ENCODE results near the gene YWHAG. TPM values are rescaled to one million over a fixed set of nuclear protein-coding genes. Genes with fewer than 3 reads are reported as not detected.

YWHAG gene
- total RNA-seq, 1 donor = 121 TPM

- H2AFZ ChIP-seq (ENCODE audit: low read length) = peak overlapping the region; percentile 84
- peak; percentile 91 for DNase-seq (ENCODE audit: insufficient read length, low spot score, missing footprints)
- H4K20me1 ChIP-seq (ENCODE audit: insufficient read depth, low read length) = no peaks in the 10 kb centered on the region
- H3K36me3 ChIP-seq (ENCODE audit: insufficient read depth, low read length) = no peaks in the 10 kb centered on the region
- H3K4me3 ChIP-seq (ENCODE audit: insufficient read depth, low read length) = no peak overlapping the region
- H3K79me2 ChIP-seq (ENCODE audit: insufficient read depth, low read length) = no peaks in the 10 kb centered on the region
- H3K4me2 ChIP-seq (ENCODE audit: insufficient read depth, low read length) = no peak overlapping the region
- TF ChIP-seq, protein P1, sequence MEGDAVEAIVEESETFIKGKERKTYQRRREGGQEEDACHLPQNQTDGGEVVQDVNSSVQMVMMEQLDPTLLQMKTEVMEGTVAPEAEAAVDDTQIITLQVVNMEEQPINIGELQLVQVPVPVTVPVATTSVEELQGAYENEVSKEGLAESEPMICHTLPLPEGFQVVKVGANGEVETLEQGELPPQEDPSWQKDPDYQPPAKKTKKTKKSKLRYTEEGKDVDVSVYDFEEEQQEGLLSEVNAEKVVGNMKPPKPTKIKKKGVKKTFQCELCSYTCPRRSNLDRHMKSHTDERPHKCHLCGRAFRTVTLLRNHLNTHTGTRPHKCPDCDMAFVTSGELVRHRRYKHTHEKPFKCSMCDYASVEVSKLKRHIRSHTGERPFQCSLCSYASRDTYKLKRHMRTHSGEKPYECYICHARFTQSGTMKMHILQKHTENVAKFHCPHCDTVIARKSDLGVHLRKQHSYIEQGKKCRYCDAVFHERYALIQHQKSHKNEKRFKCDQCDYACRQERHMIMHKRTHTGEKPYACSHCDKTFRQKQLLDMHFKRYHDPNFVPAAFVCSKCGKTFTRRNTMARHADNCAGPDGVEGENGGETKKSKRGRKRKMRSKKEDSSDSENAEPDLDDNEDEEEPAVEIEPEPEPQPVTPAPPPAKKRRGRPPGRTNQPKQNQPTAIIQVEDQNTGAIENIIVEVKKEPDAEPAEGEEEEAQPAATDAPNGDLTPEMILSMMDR (IDR thresholded peaks at IDR 0.05; ENCODE audit: extremely low read depth, low read depth, low read length) = no peak
- H3K27me3 ChIP-seq (ENCODE audit: insufficient read depth, low read length) = no peaks in the 10 kb centered on the region
- H3K9me3 ChIP-seq (ENCODE audit: low read depth, low read length) = no peaks in the 10 kb centered on the region
- peak overlapping the region; percentile 51 for H3K27ac ChIP-seq (ENCODE audit: low read depth, low read length)
- H3K4me1 ChIP-seq (ENCODE audit: insufficient read depth, low read length) = peaks cover 10% of the 10 kb centered on the region
These were observed 28.0 kb upstream of the YWHAG start for GRCh38 chr7:76386691-76387260.

DNA sequence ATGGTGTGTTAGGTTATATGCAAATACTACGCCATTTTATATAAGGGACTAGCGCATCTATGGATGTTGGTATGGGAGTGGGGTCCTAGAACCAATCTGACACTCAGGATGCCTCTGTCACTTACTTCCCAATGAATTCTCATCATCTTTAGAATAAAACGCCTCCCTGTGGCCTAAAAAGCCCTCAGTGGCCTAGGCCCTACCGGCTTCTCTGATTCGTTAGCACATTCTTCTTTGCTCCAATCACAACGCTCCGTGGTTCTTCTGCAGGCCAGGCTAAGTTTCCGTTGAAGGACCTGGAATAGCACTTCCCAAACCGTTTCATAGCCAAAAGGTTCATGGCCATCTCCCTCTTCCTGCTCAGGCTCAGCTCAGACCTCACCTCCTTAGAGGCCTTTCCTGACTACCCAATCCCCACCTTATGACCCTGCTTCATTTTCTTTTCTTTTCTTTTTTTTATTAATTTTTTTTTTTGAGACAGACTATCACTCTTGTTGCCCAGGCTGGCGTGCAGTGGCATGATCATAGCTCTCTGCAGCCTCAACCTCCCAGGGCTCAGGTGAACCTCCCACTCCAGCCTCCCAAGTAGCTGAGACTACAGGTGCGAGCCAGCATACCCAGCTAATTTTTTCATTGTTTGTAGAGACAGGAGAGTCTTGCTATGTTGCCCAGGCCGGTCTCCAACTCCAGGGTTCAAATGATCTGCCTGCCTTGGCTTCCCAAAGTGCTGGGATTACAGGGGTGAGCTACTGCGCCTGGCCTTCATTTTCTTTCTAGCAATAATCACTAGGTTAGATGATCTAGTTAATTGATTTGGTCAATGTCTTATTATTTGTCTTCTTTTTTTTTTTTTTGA is 24.5 kb upstream of the YWHAG start:
- TF ChIP-seq, protein P1 (IDR thresholded peaks at IDR 0.05; ENCODE audit: extremely low read depth, low read depth, low read length) = no peak
- DNase-seq (ENCODE audit: insufficient read length, low spot score, missing footprints) = peak; percentile 83
- H3K27me3 ChIP-seq (ENCODE audit: insufficient read depth, low read length) = no peaks in the 10 kb centered on the region
- H3K36me3 ChIP-seq (ENCODE audit: insufficient read depth, low read length) = no peaks in the 10 kb centered on the region
- no peaks in the 10 kb centered on the region for H3K9me3 ChIP-seq (ENCODE audit: low read depth, low read length)
- peaks cover 23% of the 10 kb centered on the region for H3K4me1 ChIP-seq (ENCODE audit: insufficient read depth, low read length)
- H4K20me1 ChIP-seq (ENCODE audit: insufficient read depth, low read length) = no peaks in the 10 kb centered on the region
- no peak overlapping the region for H3K4me3 ChIP-seq (ENCODE audit: insufficient read depth, low read length)
- no peak overlapping the region for H3K4me2 ChIP-seq (ENCODE audit: insufficient read depth, low read length)
- no peaks in the 10 kb centered on the region for H3K79me2 ChIP-seq (ENCODE audit: insufficient read depth, low read length)
- no peak overlapping the region for H3K27ac ChIP-seq (ENCODE audit: low read depth, low read length)
- no peak overlapping the region for H2AFZ ChIP-seq (ENCODE audit: low read length)

- DNase-seq (ENCODE audit: insufficient read length, low spot score, missing footprints) = no peak
- Histone ChIP-seq H3K4me2 (ENCODE audit: insufficient read depth, low read length) (no peak overlapping the region), H3K9me3 (ENCODE audit: low read depth, low read length) (no peaks in the 10 kb centered on the region), H3K27ac (ENCODE audit: low read depth, low read length) (no peak overlapping the region), H3K36me3 (ENCODE audit: insufficient read depth, low read length) (no peaks in the 10 kb centered on the region), H2AFZ (ENCODE audit: low read length) (no peak overlapping the region), H3K4me1 (ENCODE audit: insufficient read depth, low read length) (peaks cover 30% of the 10 kb centered on the region), H3K27me3 (ENCODE audit: insufficient read depth, low read length) (no peaks in the 10 kb centered on the region), H3K79me2 (ENCODE audit: insufficient read depth, low read length) (no peaks in the 10 kb centered on the region), H4K20me1 (ENCODE audit: insufficient read depth, low read length) (no peaks in the 10 kb centered on the region), H3K4me3 (ENCODE audit: insufficient read depth, low read length) (no peak overlapping the region)
- TF ChIP-seq, protein P1 (IDR thresholded peaks at IDR 0.05; ENCODE audit: extremely low read depth, low read depth, low read length) = peak; percentile 6
These were observed 23.0 kb upstream of the YWHAG start for GRCh38 chr7:76381814-76382213.

- DNase-seq (ENCODE audit: insufficient read length, low spot score, missing footprints) = no peak
- TF ChIP-seq, protein P1 (IDR thresholded peaks at IDR 0.05; ENCODE audit: extremely low read depth, low read depth, low read length) = no peak
- no peaks in the 10 kb centered on the region for H3K9me3 ChIP-seq (ENCODE audit: low read depth, low read length)
- H3K4me1 ChIP-seq (ENCODE audit: insufficient read depth, low read length) = peaks cover 27% of the 10 kb centered on the region
- no peaks in the 10 kb centered on the region for H3K79me2 ChIP-seq (ENCODE audit: insufficient read depth, low read length)
- H3K4me3 ChIP-seq (ENCODE audit: insufficient read depth, low read length) = peak overlapping the region; percentile 65
- peak overlapping the region; percentile 96 for H3K27ac ChIP-seq (ENCODE audit: low read depth, low read length)
- peak overlapping the region; percentile 85 for H3K4me2 ChIP-seq (ENCODE audit: insufficient read depth, low read length)
- H4K20me1 ChIP-seq (ENCODE audit: insufficient read depth, low read length) = no peaks in the 10 kb centered on the region
- no peaks in the 10 kb centered on the region for H3K36me3 ChIP-seq (ENCODE audit: insufficient read depth, low read length)
- no peaks in the 10 kb centered on the region for H3K27me3 ChIP-seq (ENCODE audit: insufficient read depth, low read length)
- H2AFZ ChIP-seq (ENCODE audit: low read length) = peak overlapping the region; percentile 72
These were observed 21.8 kb upstream of the YWHAG start for GRCh38 chr7:76380623-76380966.

All from osteoblast (primary cell).